Airway epithelial cell (primary cell): ENCODE data around the gene TGOLN2. TPM values are rescaled to one million over a fixed set of nuclear protein-coding genes. Genes with fewer than 3 reads are reported as not detected.

ENCODE experiments used
- total RNA-seq: library from RNA; depleted of rRNA; stranded (reverse); fragments of >200 nt; gene quantifications from 2 replicates; pipeline ENCODE4 v1.2.3, GENCODE V29; 2015

TGOLN2 gene
- total RNA-seq = 28.0 and 36.9 TPM in 2 replicates

DNA sequence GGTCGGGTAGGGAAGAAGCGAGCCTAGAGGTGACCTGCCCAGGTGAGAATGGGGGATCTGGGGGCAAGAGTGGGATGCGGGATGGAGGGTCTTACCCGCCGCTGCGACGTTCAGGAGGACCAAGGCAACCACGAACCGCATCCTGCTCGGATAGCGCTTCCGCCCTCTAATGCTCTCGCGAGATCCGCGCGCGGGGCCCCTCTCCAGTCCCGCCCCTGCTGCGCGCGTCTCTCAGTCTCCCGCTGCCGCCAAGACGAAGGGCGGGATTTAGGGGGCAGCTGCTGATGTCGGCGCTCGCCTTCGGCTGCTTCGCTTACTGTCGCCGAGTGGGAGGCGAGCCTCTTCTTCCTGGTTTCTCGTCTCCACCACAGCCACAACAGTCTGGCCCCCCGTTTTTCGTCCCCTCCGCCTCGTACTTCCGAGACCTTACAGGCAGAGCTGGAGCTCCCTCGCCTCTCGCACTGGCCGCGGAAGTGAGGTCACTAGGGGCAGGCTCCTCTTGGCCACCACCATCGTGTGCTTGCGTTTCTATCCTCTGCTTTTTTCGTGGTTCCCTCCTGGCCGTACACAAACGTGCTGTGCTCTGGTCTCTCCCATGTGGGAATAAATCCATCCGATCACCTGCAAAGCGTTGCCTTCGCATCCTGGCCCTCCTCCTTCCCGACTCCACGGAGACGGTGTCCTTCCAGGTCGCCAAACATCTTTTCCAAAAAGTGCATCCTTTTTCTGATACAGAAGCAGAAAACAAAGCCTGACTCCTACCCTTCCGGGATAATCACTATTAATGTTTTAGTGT is at the start of gene TGOLN2:
Gene TGOLN2 (minus strand): TSS at position 168 of the 796 bp plus-strand sequence. CDS start 27 bp downstream, at position 141.

DNA sequence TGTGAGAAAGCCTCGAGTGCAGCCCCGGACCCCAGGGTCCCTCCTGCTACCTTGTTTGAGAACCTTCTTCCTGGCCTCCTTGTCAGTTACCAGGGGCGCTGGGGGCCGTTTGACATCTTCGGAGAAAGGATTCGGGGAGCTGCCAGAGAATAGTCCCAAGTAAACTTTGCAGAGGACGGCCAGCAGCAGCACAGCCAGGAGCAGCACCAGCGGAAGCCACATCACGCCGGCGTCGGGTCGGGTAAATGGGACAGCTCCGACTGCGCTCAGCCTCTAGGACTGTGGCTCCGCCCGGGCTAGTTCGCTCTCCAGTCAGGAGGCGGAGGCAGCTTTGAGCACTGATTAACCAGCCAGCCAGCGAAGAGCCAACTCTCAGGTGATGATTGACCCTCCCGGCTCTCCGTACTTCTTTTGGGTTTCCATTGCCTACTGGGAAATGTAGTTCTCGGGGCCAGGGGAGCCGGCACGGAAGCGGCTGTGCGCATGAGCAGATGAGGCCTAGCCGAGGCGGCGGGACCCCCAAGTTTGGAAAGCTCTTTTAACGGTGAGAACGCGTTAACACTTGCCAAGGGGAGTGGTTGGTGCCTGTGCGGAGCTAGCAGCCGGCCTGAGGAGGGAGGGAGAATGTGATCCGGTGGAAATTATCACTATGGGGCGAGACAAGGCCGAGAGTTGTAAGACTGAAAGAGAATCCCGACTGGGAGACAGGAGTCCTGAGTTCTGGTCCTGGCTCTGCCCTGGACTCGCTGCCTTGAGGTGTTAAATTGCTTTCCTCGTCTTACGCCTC is 26.7 kb upstream of the TGOLN2 start, which contains the start of the genes ELMOD3 and RETSAT:
Gene ELMOD3 (plus strand): TSS at position 484 of the 787 bp plus-strand sequence. CDS start 2,430 bp downstream, outside the sequence.
Gene RETSAT (minus strand): TSS at position 243 of the 787 bp plus-strand sequence. CDS start 21 bp downstream, at position 222.

Other genes with a start within 250 kb of the TGOLN2 start
- 4.9 and 5.8 TPM in 2 replicates for gene TCF7L1, start 194.6 kb downstream of the TGOLN2 start, total RNA-seq
- gene RETSAT, start 26.5 kb upstream of the TGOLN2 start, total RNA-seq = 51.7 and 52.9 TPM in 2 replicates
- gene ELMOD3, start 26.8 kb upstream of the TGOLN2 start, total RNA-seq = 11.4 and 13.3 TPM in 2 replicates
- gene CAPG, start 82.4 kb upstream of the TGOLN2 start, total RNA-seq = 400 and 475 TPM in 2 replicates
- not detected in 2 replicates for gene SH2D6, start 90.7 kb upstream of the TGOLN2 start, total RNA-seq
- gene MAT2A, start 211.2 kb upstream of the TGOLN2 start, total RNA-seq = 60.4 and 67.8 TPM in 2 replicates
- gene GGCX, start 233.5 kb upstream of the TGOLN2 start, total RNA-seq = 40.3 and 48.2 TPM in 2 replicates
- gene VAMP8, start 249.6 kb upstream of the TGOLN2 start, total RNA-seq = 140 and 150 TPM in 2 replicates